Measurements from ENCODE around the gene LHX4. TPM values are rescaled to one million over a fixed set of nuclear protein-coding genes. Genes with fewer than 3 reads are reported as not detected.

The LHX4 gene
- total and polyA plus RNA-seq, 2 of the 13 experiments (the other 11 are each of a cell fraction or from before 2014, with no cell fraction given), result 0.03 to 0.07 TPM

GRCh38 chr1:180235077-180235501 is 5.0 kb downstream of the LHX4 start:
- Histone ChIP-seq H3K27me3 (ENCODE audit: control insufficient read depth in 1 of 2, insufficient read depth in 2 of 2, low read length in 2 of 2) (peaks cover 17 to 95% of the 10 kb centered on the region in 2 experiments), H3K4me2 (ENCODE audit: low read depth, low read length) (peak overlapping the region; percentile 69), H3K79me2 (ENCODE audit: insufficient read depth, low read length) (no peaks in the 10 kb centered on the region), H3K4me3 (replicated peaks in 1 of 3; ENCODE audit: insufficient read depth in 1 of 3, low read depth in 2 of 3, low read length in 3 of 3) (peak overlapping the region in 1 of 3 experiments; percentile 56; a peak in 1 of 6 replicates), H3K9me3 (ENCODE audit: low read length) (no peaks in the 10 kb centered on the region), H2AFZ (ENCODE audit: low read length) (no peak overlapping the region), H4K20me1 (ENCODE audit: insufficient read depth, low read length) (peaks cover 10% of the 10 kb centered on the region; the same call in 1 of the 2 replicates), H3K9ac (ENCODE audit: insufficient read depth, low read depth, low read length) (no peak overlapping the region), H3K27ac (ENCODE audit: extremely low read length, insufficient read depth, low read length) (no peak overlapping the region), H3K36me3 (replicated peaks in 1 of 2; ENCODE audit: control insufficient read depth in 1 of 2, insufficient read depth in 2 of 2, low read length in 2 of 2) (no peaks in the 10 kb centered on the region), H3K4me1 (ENCODE audit: insufficient read depth, low read length) (peaks cover 30% of the 10 kb centered on the region; the same call in 1 of the 2 replicates)
- ChIA-PET POLR2A (no interaction called here), CTCF (ENCODE audit: low intra/inter-chr PET ratio, low total read pairs) (no interaction called here)
- WGBS (ENCODE audit: low lambda C conversion rate), result 45% methylated on average over 12 of the region's 30 CpGs
- BruUV-seq (replicated peaks), result no TSS peak
- intact Hi-C loops (cut with micrococcal nuclease; ENCODE audit: unreplicated experiment), result no loop called here
- FAIRE-seq (no peak), DNase-seq (ENCODE audit: low spot score) (no peak), ATAC-seq (peak; percentile 16)
- in situ Hi-C loops (cut with HindIII; ENCODE audit: extremely low pct_ligation_motif_present, low pct_unique_long_range_greater_than_20kb), result no loop called here
- TF ChIP-seq UBTF (CRISPR knock-in tag; IDR thresholded peaks at IDR 0.05) (0 out of 2 replicates have a peak, but pooled peaks have one; percentile 3), LRRFIP1 (CRISPR knock-in tag; conservative IDR thresholded peaks at IDR 0.05) (no peak), EZH2 (conservative IDR thresholded peaks at IDR 0.05; ENCODE audit: low read depth, low read length) (0 out of 2 replicates have a peak, but pooled peaks have one; percentile 16), HNRNPLL (IDR thresholded peaks at IDR 0.05; ENCODE audit: low read depth, low read length, poor library complexity, severe bottlenecking) (peak; percentile 95)
